Measurements from ENCODE around the gene ERCC8. TPM values are rescaled to one million over a fixed set of nuclear protein-coding genes. Genes with fewer than 3 reads are reported as not detected.

The ERCC8 gene
- total and polyA plus RNA-seq, 2 of the 8 experiments (the other 6 are each of a cell fraction or from before 2014, with no cell fraction given), result 17.3 TPM

DNA sequence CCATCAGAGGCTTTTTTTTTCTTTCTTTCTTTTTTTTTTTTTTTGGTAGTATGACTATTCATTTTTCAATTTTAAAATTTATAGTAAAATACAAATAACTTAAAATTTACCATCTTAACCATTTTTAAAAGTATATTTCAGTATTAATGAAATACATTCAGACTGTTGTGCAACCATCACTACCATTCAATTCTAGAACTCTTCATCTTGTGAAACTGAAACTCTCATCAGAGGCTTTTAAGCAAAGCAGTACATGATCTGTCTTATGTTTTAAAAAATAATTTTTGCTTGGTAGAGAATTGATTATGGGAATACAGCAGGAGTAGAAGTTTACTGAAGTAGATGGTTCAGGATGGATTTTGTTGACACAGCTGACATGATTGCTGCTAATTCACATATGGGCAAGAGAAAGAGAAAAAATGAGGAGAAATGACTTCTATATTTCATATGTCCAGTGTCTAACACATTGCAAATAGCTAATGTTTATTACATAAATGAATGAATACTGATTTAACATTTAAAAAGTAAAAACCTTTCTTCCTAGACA lies 114.2 kb downstream of the ERCC8 start:
- Histone ChIP-seq H3K18ac (ENCODE audit: extremely low read depth, low read length) (no peak overlapping the region), H4K8ac (ENCODE audit: extremely low read depth, insufficient read depth, low read length) (no peak overlapping the region), H3K4ac (replicated peaks; ENCODE audit: insufficient read length, low read depth, low read length) (no peak overlapping the region), H2BK20ac (ENCODE audit: low read length) (no peak overlapping the region), H2BK15ac (ENCODE audit: low read length) (no peak overlapping the region), H3K56ac (replicated peaks; ENCODE audit: insufficient read length, low read depth, low read length) (no peak overlapping the region), H3K4me1 (replicated peaks in 1 of 4; ENCODE audit: control insufficient read depth in 3 of 4, insufficient read depth in 4 of 4, low read length in 3 of 4) (no peaks in the 10 kb centered on the region), H3K4me3 (ENCODE audit: extremely low read depth in 1 of 4, insufficient read depth in 2 of 4, low read depth in 3 of 4, low read length in 4 of 4) (no peak overlapping the region), H3K9me3 (ENCODE audit: insufficient read depth in 2 of 2, low read depth in 1 of 2, low read length in 1 of 2) (no peaks in the 10 kb centered on the region), H2AFZ (ENCODE audit: low read length) (no peak overlapping the region), H3K14ac (ENCODE audit: insufficient read length) (no peak overlapping the region), H3K36me3 (ENCODE audit: control insufficient read depth in 2 of 4, insufficient read depth in 4 of 4, low read length in 3 of 4) (no peaks in the 10 kb centered on the region), H3K79me1 (ENCODE audit: low read depth, low read length) (no peaks in the 10 kb centered on the region; the same call in 1 of the 2 replicates), H3K27ac (ENCODE audit: low read depth, low read length) (no peak overlapping the region), H2BK5ac (ENCODE audit: low read depth, low read length) (no peak overlapping the region), H3K4me2 (ENCODE audit: insufficient read depth in 1 of 2, low read depth in 2 of 2, low read length in 2 of 2) (no peak overlapping the region), H3K79me2 (ENCODE audit: control insufficient read depth in 1 of 2, insufficient read depth in 2 of 2, low read length in 2 of 2) (no peaks in the 10 kb centered on the region), H4K5ac (ENCODE audit: insufficient read length, low read depth, low read length) (no peak overlapping the region), H3K23ac (ENCODE audit: insufficient read length) (no peak overlapping the region), H2AK5ac (ENCODE audit: low read depth, low read length) (no peak overlapping the region), H3K23me2 (ENCODE audit: low read depth, low read length) (no peaks in the 10 kb centered on the region), H3K9ac (replicated peaks in 1 of 4; ENCODE audit: extremely low read depth in 1 of 4, low read depth in 3 of 4, low read length in 3 of 4) (no peak overlapping the region), H2BK120ac (replicated peaks; ENCODE audit: low read depth, low read length) (no peak overlapping the region), H2BK12ac (ENCODE audit: low read depth, low read length) (no peak overlapping the region), H4K91ac (replicated peaks; ENCODE audit: insufficient read length, low read length) (no peak overlapping the region), H3K27me3 (replicated peaks in 1 of 4; ENCODE audit: control insufficient read depth in 3 of 4, extremely low read depth in 1 of 4, insufficient read depth in 3 of 4, low read length in 3 of 4) (no peaks in the 10 kb centered on the region), H4K20me1 (replicated peaks in 1 of 2; ENCODE audit: control insufficient read depth in 1 of 2, insufficient read depth in 2 of 2, low read length in 2 of 2) (no peaks in the 10 kb centered on the region)
- POLR2A ChIA-PET (ENCODE audit: partially characterized antibody), result interaction anchor here (1.1 to 1.9 kb wide), 2 partner anchors 10 to 12 kb away, joined by 3 to 5 read pairs; no protein-coding TSS in a partner anchor
- DNase-seq (ENCODE audit: low read depth in 1 of 2, low spot score in 2 of 2) (no peak), FAIRE-seq (no peak)
- CTCF ChIA-PET (ENCODE audit: partially characterized antibody), result no interaction called here
- TF ChIP-seq, protein P1, sequence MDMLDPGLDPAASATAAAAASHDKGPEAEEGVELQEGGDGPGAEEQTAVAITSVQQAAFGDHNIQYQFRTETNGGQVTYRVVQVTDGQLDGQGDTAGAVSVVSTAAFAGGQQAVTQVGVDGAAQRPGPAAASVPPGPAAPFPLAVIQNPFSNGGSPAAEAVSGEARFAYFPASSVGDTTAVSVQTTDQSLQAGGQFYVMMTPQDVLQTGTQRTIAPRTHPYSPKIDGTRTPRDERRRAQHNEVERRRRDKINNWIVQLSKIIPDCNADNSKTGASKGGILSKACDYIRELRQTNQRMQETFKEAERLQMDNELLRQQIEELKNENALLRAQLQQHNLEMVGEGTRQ (IDR thresholded peaks at IDR 0.05; ENCODE audit: low read length), result no peak
- no peak for TF ChIP-seq YY1 (IDR thresholded peaks at IDR 0.05; ENCODE audit: low read depth, low read length)
- TF ChIP-seq CTBP2 (IDR thresholded peaks at IDR 0.05; ENCODE audit: borderline replicate concordance, insufficient read depth, insufficient read length, low read length), result no peak
- no peak for TF ChIP-seq EP300 (IDR thresholded peaks at IDR 0.05; ENCODE audit: borderline replicate concordance in 1 of 2, low read depth in 2 of 2, low read length in 2 of 2)
- TF ChIP-seq TBP (IDR thresholded peaks at IDR 0.05; ENCODE audit: low read depth, low read length), result no peak
- no peak for TF ChIP-seq RNF2 (IDR thresholded peaks at IDR 0.05; ENCODE audit: borderline replicate concordance, low read depth, low read length, missing control alignments, poor library complexity, severe bottlenecking)
- TF ChIP-seq CBX8 (IDR thresholded peaks at IDR 0.05; ENCODE audit: borderline replicate concordance, low read depth, low read length), result no peak
- TF ChIP-seq TEAD4 (IDR thresholded peaks at IDR 0.05; ENCODE audit: low read depth, low read length), result no peak
- no peak for TF ChIP-seq CEBPB (IDR thresholded peaks at IDR 0.05; ENCODE audit: low read depth, low read length)
- no peak for TF ChIP-seq HDAC2 (IDR thresholded peaks at IDR 0.05; ENCODE audit: borderline replicate concordance in 1 of 2, low read depth in 2 of 2, low read length in 2 of 2)
- TF ChIP-seq ZNF274 (IDR thresholded peaks at IDR 0.05; ENCODE audit: borderline replicate concordance, extremely low read depth, low read length), result no peak
- no peak for TF ChIP-seq JUN (IDR thresholded peaks at IDR 0.05; ENCODE audit: low read depth, low read length)
- no peak for TF ChIP-seq CREB1 (IDR thresholded peaks at IDR 0.05)
